GM12874 (cell line): ENCODE data around the gene CIAO2A.

Experiments
- TF ChIP-seq, protein P1 (sequence below): IDR thresholded peaks from 2 replicates; pipeline ENCODE4 v1.5.1; 2011; ENCODE audit warnings: low read depth, mild to moderate bottlenecking, control low read depth, low read length, moderate library complexity; ENCODE audit not compliant: insufficient read depth

Gene CIAO2A

DNA sequence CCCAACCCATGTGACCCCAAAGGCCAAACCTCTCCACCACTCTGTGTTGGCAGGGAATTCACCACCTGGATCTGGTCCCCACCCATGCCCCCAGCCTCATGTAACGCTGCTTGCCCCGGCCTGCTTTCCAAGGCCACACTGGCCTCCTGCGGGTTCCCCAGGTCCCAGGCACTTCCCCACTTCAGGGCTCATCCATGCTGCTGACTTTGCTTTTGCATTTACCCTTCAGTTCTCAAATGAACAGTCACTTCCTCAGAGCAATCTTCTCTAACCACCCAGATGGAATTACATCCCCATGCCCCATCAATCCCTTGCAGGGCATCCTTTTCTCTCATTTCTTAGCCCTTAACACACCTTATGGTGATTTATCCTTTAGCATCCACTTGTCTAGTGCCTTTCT is 56.5 kb downstream of the CIAO2A start:
- TF ChIP-seq, protein P1, sequence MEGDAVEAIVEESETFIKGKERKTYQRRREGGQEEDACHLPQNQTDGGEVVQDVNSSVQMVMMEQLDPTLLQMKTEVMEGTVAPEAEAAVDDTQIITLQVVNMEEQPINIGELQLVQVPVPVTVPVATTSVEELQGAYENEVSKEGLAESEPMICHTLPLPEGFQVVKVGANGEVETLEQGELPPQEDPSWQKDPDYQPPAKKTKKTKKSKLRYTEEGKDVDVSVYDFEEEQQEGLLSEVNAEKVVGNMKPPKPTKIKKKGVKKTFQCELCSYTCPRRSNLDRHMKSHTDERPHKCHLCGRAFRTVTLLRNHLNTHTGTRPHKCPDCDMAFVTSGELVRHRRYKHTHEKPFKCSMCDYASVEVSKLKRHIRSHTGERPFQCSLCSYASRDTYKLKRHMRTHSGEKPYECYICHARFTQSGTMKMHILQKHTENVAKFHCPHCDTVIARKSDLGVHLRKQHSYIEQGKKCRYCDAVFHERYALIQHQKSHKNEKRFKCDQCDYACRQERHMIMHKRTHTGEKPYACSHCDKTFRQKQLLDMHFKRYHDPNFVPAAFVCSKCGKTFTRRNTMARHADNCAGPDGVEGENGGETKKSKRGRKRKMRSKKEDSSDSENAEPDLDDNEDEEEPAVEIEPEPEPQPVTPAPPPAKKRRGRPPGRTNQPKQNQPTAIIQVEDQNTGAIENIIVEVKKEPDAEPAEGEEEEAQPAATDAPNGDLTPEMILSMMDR = no peak

DNA sequence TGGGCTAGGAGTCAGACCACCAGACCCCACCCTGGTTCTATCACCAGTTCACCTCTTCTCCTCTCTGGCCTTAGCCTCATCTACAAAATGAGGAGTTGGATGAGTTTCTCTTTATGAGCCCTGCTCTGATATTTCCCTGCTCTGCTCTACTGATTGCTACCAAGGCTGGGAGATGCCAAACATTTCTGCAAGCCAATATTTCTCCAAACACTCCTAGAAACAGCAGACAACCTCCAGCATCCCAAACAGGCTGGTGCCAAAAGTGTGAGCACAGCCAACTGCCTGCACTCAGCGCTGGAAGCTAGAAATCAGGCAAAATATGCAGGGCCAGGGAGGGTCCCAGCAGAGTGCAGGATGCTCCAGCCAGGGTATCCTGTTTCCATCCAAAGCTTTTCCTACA is 58.1 kb downstream of the CIAO2A start:
- TF ChIP-seq, protein P1 = no peak

DNA sequence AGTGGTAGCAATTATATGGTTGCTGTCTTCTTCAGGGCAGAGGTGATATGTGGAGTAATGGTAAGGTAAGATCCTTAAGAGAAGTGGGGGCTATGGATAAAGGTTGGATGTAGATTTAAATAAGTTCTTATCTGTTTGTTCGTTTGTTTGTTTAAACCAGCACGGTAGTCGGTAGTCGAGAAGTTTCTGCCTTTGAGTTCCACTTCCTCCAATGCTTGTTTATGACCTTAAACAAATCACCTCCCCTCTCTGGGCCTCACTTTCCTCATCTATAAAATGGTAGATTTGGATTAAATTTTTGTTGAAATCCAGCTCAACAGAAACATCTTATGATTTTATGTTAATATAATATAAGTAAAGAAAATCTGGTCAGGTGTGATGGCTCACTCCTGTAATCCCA is 59.1 kb downstream of the CIAO2A start:
- TF ChIP-seq, protein P1 = no peak

DNA sequence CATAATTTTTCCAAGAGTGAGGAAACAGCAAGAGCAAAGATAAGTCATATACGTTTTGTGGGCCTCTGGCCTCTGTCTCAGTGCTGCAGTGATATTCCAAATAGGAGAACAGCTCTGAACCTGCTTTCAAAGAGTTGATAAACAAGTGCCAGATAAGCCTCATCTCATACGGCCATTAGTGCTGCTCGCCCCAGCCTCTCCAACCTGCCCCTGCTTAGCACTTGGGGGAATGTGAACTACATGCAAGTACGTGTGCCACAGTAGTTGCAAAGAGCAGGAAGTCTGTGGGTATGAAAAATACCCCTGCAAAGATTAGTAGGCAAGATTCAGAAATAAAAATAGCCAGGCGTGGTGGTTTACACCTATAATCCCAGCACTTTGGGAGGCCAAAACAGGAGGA is 61.3 kb downstream of the CIAO2A start:
- TF ChIP-seq, protein P1 = no peak

DNA sequence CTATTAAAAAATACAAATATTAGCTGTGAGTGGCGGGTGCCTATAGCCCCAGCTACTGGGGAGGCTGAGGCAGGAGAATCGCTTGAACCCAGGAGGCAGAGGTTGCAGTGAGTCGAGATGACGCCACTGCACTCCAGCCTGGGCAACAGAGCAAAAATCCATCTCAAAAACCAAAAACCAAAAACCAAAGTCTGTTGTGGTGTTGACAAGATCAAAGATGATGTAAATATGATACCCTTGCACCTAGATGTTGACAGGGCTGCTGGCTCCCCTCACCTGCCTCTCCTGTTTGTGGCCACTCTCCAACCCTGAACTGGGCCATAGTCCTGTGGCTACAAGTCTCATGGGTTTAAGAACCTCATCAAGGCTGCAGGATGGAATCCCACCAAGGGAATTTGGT is 63.5 kb downstream of the CIAO2A start:
- TF ChIP-seq, protein P1 = no peak

DNA sequence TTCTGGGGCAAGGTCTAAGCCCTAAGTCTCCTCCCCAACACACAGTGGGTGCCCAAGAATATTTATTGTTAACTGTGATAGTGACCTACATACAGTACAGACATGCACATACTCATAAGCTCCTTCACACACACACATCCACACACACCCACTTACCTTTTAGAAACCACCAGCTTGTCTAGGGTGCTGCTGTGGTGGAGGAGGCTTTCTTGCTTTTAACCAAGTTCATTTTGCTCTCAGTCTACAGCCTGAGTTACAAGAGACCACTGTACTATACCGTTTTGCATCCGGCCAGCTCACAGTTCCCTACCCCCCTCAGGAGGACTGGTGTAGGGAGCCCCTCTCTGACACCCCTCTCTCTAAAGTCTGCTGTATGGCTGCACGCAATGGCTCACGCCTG is 64.0 kb downstream of the CIAO2A start:
- TF ChIP-seq, protein P1 = no peak

DNA sequence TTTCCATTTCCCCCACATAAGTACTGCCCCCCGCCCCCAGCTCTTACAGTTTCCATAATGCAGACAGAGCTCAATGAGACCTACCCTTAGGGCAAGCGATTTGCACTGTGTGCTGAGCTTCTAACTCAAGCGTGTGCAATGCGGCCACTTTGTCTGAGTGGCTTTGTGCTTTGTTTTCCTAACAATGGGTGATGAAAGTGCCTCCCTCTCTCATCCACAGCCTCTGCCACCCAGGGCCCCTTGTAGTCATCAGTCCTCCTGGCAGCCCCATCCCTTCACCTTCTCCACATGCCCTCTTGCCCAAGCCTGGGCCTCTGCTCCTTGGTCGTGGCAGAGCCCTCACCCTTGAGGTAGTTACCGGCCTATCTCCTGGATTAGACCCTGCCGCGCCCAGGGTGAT is 64.5 kb downstream of the CIAO2A start:
- TF ChIP-seq, protein P1 = no peak

DNA sequence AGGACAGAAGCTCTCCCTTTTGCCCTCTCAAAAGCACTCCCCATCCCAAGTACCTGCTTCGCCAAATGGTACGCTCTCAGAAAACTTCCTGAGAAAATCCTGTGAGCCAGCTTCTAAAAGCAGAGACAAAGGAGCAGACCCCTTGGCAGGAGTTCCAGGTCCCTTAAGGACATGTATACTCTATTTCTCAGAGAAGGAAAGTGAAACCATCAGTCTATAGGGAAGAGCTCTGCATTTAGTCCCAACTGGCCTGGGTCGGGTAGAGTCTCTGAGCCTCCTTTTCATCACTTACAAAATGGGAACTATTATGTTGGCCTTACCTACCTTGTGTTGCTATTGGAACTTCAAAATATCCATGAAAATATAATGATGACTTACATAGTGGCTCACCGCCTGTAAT is 67.0 kb downstream of the CIAO2A start:
- TF ChIP-seq, protein P1 = no peak
